ENCODE measurements around the gene MYMK.

The MYMK gene

DNA sequence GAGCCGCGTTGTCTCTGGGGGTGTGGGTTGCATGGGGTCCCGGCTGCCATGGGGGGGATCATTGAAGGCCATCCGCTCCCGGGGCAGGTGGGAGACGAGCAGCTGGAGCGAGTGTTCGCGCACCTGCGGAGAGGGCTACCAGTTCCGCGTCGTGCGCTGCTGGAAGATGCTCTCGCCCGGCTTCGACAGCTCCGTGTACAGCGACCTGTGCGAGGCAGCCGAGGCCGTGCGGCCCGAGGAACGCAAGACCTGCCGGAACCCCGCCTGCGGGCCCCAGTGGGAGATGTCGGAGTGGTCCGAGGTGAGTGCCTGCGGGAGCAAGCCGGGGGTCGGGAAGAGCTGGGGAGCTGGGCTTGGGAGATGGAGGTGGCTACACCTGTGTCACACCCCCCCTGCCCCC is 43.4 kb upstream of the MYMK start:
- Histone ChIP-seq H3K79me1 (replicated peaks; ENCODE audit: low read length, poor library complexity, severe bottlenecking) (no peaks in the 10 kb centered on the region), H3K18ac (ENCODE audit: low read depth in 1 of 2, low read length in 2 of 2) (no peak overlapping the region), H3K9ac (ENCODE audit: low read length) (no peak overlapping the region), H4K91ac (ENCODE audit: low read length) (peak overlapping the region; percentile 40), H2BK5ac (ENCODE audit: low read depth, low read length, poor library complexity, severe bottlenecking) (no peak overlapping the region), H4K8ac (ENCODE audit: low read length) (no peak overlapping the region), H2BK120ac (ENCODE audit: low read depth, low read length) (no peak overlapping the region), H2BK12ac (ENCODE audit: low read length in 2 of 2) (no peak overlapping the region), H3K4me1 (ENCODE audit: control insufficient read depth, insufficient read depth, low read depth, low read length) (peaks cover 1% of the 10 kb centered on the region), H3K23ac (ENCODE audit: low read length in 2 of 2) (no peak overlapping the region), H3K27me3 (ENCODE audit: control insufficient read depth in 1 of 2, insufficient read depth in 1 of 2, low read length in 2 of 2) (peaks cover 39 to 46% of the 10 kb centered on the region in 2 experiments), H3K4ac (ENCODE audit: low read depth in 1 of 2, low read length in 2 of 2) (no peak overlapping the region), H3K27ac (ENCODE audit: low read length, poor library complexity, severe bottlenecking) (no peak overlapping the region), H3K36me3 (ENCODE audit: control insufficient read depth in 1 of 2, insufficient read depth in 2 of 2, low read depth in 1 of 2, low read length in 2 of 2) (no peaks in the 10 kb centered on the region), H3K9me3 (ENCODE audit: control insufficient read depth, low read length) (no peaks in the 10 kb centered on the region), H3K4me2 (ENCODE audit: low read length, poor library complexity, severe bottlenecking) (no peak overlapping the region), H3K4me3 (ENCODE audit: insufficient read depth in 1 of 2, low read depth in 1 of 2, low read length in 2 of 2) (peak overlapping the region in 1 of 2 experiments; percentile 1), H2BK15ac (ENCODE audit: low read depth, poor library complexity, severe bottlenecking) (no peak overlapping the region), H2AK5ac (ENCODE audit: low read length, severe bottlenecking) (no peak overlapping the region), H3K14ac (ENCODE audit: low read length in 2 of 2) (no peak overlapping the region), H2AFZ (ENCODE audit: low read depth, low read length) (no peak overlapping the region)
- 91% methylated on average over 28 of the region's 33 CpGs for WGBS
- DNase-seq: no peak

DNA sequence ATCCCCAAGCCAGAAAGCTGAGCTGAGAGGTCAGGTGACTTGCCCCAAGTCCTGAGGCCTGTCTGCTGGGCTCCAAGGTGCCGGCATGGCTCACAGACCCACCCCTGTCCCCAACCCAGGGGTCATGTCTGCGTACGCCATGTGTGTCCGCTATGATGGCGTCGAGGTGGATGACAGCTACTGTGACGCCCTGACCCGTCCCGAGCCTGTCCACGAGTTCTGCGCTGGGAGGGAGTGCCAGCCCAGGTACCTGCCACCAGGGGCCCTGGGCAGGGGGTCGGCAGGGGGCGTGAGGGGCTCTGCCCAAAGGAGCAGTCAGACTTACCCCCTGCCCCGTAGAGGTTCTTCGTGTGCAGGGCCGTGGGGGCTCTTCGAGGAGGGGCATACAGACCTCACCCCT is 42.1 kb upstream of the MYMK start:
- no peak overlapping the region for H2BK120ac ChIP-seq (ENCODE audit: low read depth, low read length)
- 90% methylated on average over 17 of the region's 17 CpGs for WGBS
- no peak overlapping the region for H2BK15ac ChIP-seq (ENCODE audit: low read depth, poor library complexity, severe bottlenecking)
- H3K4me2 ChIP-seq (ENCODE audit: low read length, poor library complexity, severe bottlenecking): no peak overlapping the region
- H2BK5ac ChIP-seq (ENCODE audit: low read depth, low read length, poor library complexity, severe bottlenecking): no peak overlapping the region
- no peak overlapping the region for H3K18ac ChIP-seq (ENCODE audit: low read depth in 1 of 2, low read length in 2 of 2)
- peaks cover 1% of the 10 kb centered on the region for H3K4me1 ChIP-seq (ENCODE audit: control insufficient read depth, insufficient read depth, low read depth, low read length)
- no peak overlapping the region for H2AK5ac ChIP-seq (ENCODE audit: low read length, severe bottlenecking)
- H3K9ac ChIP-seq (ENCODE audit: low read length): no peak overlapping the region
- no peak overlapping the region for H3K4ac ChIP-seq (ENCODE audit: low read depth in 1 of 2, low read length in 2 of 2)
- no peak overlapping the region for H3K27ac ChIP-seq (ENCODE audit: low read length, poor library complexity, severe bottlenecking)
- H4K8ac ChIP-seq (ENCODE audit: low read length): no peak overlapping the region
- no peaks in the 10 kb centered on the region for H3K79me1 ChIP-seq (replicated peaks; ENCODE audit: low read length, poor library complexity, severe bottlenecking)
- no peak for DNase-seq
- no peak overlapping the region for H4K91ac ChIP-seq (ENCODE audit: low read length)
- H2BK12ac ChIP-seq (ENCODE audit: low read length in 2 of 2): no peak overlapping the region
- H3K9me3 ChIP-seq (ENCODE audit: control insufficient read depth, low read length): no peaks in the 10 kb centered on the region
- no peaks in the 10 kb centered on the region for H3K36me3 ChIP-seq (ENCODE audit: control insufficient read depth in 1 of 2, insufficient read depth in 2 of 2, low read depth in 1 of 2, low read length in 2 of 2)
- peaks cover 31 to 44% of the 10 kb centered on the region in 2 experiments for H3K27me3 ChIP-seq (ENCODE audit: control insufficient read depth in 1 of 2, insufficient read depth in 1 of 2, low read length in 2 of 2)
- H3K4me3 ChIP-seq (ENCODE audit: insufficient read depth in 1 of 2, low read depth in 1 of 2, low read length in 2 of 2): no peak overlapping the region
- H2AFZ ChIP-seq (ENCODE audit: low read depth, low read length): no peak overlapping the region
- H3K14ac ChIP-seq (ENCODE audit: low read length in 2 of 2): no peak overlapping the region
- no peak overlapping the region for H3K23ac ChIP-seq (ENCODE audit: low read length in 2 of 2)

DNA sequence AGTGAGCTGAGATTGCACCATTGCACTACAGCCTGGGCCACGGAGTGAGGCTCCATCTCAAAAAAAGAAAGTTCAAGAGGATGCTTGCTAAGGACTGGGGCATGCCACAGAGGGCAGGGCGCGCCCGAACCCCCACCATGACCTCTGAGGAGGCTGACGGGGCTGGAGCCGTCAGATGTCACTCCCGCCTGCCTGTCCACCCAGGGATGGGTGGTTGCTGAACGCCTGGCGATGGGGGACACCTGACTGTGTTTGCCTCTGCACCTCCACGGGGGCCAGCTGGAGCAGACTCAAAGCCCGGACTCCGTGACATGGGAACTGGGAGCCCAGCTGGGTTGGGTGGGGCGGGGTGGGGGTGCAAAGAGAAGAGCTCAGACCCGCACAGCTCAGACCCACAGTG is 41.6 kb upstream of the MYMK start:
- peaks cover 26 to 44% of the 10 kb centered on the region in 2 experiments for H3K27me3 ChIP-seq (ENCODE audit: control insufficient read depth in 1 of 2, insufficient read depth in 1 of 2, low read length in 2 of 2)
- no peak overlapping the region for H2BK12ac ChIP-seq (ENCODE audit: low read length in 2 of 2)
- no peak overlapping the region for H4K91ac ChIP-seq (ENCODE audit: low read length)
- no peak overlapping the region for H3K4ac ChIP-seq (ENCODE audit: low read depth in 1 of 2, low read length in 2 of 2)
- H3K4me3 ChIP-seq (ENCODE audit: insufficient read depth in 1 of 2, low read depth in 1 of 2, low read length in 2 of 2): no peak overlapping the region
- no peak overlapping the region for H2AK5ac ChIP-seq (ENCODE audit: low read length, severe bottlenecking)
- H4K8ac ChIP-seq (ENCODE audit: low read length): no peak overlapping the region
- H3K9me3 ChIP-seq (ENCODE audit: control insufficient read depth, low read length): no peaks in the 10 kb centered on the region
- no peak overlapping the region for H2BK5ac ChIP-seq (ENCODE audit: low read depth, low read length, poor library complexity, severe bottlenecking)
- no peak overlapping the region for H3K23ac ChIP-seq (ENCODE audit: low read length in 2 of 2)
- no peak overlapping the region for H3K4me2 ChIP-seq (ENCODE audit: low read length, poor library complexity, severe bottlenecking)
- H3K79me1 ChIP-seq (replicated peaks; ENCODE audit: low read length, poor library complexity, severe bottlenecking): no peaks in the 10 kb centered on the region
- H2BK15ac ChIP-seq (ENCODE audit: low read depth, poor library complexity, severe bottlenecking): no peak overlapping the region
- WGBS: 87% methylated on average over 14 of the region's 14 CpGs
- H2BK120ac ChIP-seq (ENCODE audit: low read depth, low read length): no peak overlapping the region
- H3K27ac ChIP-seq (ENCODE audit: low read length, poor library complexity, severe bottlenecking): no peak overlapping the region
- H3K36me3 ChIP-seq (ENCODE audit: control insufficient read depth in 1 of 2, insufficient read depth in 2 of 2, low read depth in 1 of 2, low read length in 2 of 2): no peaks in the 10 kb centered on the region
- H3K18ac ChIP-seq (ENCODE audit: low read depth in 1 of 2, low read length in 2 of 2): no peak overlapping the region
- peaks cover 1% of the 10 kb centered on the region for H3K4me1 ChIP-seq (ENCODE audit: control insufficient read depth, insufficient read depth, low read depth, low read length)
- DNase-seq: no peak
- H2AFZ ChIP-seq (ENCODE audit: low read depth, low read length): no peak overlapping the region
- H3K14ac ChIP-seq (ENCODE audit: low read length in 2 of 2): no peak overlapping the region
- no peak overlapping the region for H3K9ac ChIP-seq (ENCODE audit: low read length)

DNA sequence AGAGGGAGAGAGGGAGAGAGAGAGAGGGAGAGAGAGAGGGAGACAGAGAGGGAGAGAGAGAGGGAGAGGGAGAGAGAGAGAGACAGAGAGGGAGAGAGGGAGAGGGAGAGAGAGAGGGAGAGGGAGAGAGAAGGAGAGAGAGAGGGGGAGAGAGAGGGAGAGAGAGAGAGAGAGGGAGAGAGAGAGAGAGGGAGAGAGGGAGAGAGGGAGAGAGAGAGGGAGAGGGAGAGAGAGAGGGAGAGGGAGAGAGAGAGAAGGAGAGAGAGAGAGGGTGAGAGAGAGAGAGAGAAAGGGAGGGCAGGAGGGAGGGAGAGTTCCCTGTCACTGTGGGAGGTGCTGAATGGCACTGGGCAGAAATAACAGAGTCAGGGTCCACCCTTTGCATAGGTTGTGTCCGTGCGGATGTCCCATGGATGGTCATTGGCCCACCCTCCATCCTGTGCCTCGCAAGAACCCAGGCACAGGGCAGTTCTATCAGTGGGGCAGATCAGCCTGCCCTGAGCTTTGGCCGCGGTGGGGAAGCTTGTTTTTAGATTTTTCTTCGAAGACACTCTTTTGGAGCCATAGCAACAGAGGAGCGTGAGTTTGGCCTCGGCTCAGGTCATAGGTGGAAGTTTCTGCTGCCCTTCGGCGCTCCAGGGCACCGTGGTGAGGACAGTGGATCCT is 39.8 kb upstream of the MYMK start:
- Histone ChIP-seq H4K8ac (ENCODE audit: low read length) (no peak overlapping the region), H2BK15ac (ENCODE audit: low read depth, poor library complexity, severe bottlenecking) (no peak overlapping the region), H2BK5ac (ENCODE audit: low read depth, low read length, poor library complexity, severe bottlenecking) (no peak overlapping the region), H3K9ac (ENCODE audit: low read length) (peak overlapping the region; percentile 56), H3K23ac (ENCODE audit: low read length in 2 of 2) (no peak overlapping the region), H2BK12ac (ENCODE audit: low read length in 2 of 2) (no peak overlapping the region), H2AFZ (ENCODE audit: low read depth, low read length) (no peak overlapping the region), H3K14ac (ENCODE audit: low read length in 2 of 2) (no peak overlapping the region), H2BK120ac (ENCODE audit: low read depth, low read length) (no peak overlapping the region), H3K9me3 (ENCODE audit: control insufficient read depth, low read length) (no peaks in the 10 kb centered on the region), H3K27ac (ENCODE audit: low read length, poor library complexity, severe bottlenecking) (no peak overlapping the region), H3K4ac (ENCODE audit: low read depth in 1 of 2, low read length in 2 of 2) (no peak overlapping the region), H3K4me1 (ENCODE audit: control insufficient read depth, insufficient read depth, low read depth, low read length) (peaks cover 1% of the 10 kb centered on the region), H3K36me3 (ENCODE audit: control insufficient read depth in 1 of 2, insufficient read depth in 2 of 2, low read depth in 1 of 2, low read length in 2 of 2) (no peaks in the 10 kb centered on the region), H3K4me3 (ENCODE audit: insufficient read depth in 1 of 2, low read depth in 1 of 2, low read length in 2 of 2) (no peak overlapping the region), H2AK5ac (ENCODE audit: low read length, severe bottlenecking) (no peak overlapping the region), H3K27me3 (ENCODE audit: control insufficient read depth in 1 of 2, insufficient read depth in 1 of 2, low read length in 2 of 2) (peaks cover 15 to 27% of the 10 kb centered on the region in 2 experiments), H3K18ac (ENCODE audit: low read depth in 1 of 2, low read length in 2 of 2) (no peak overlapping the region), H4K91ac (ENCODE audit: low read length) (no peak overlapping the region), H3K4me2 (ENCODE audit: low read length, poor library complexity, severe bottlenecking) (no peak overlapping the region), H3K79me1 (replicated peaks; ENCODE audit: low read length, poor library complexity, severe bottlenecking) (no peaks in the 10 kb centered on the region)
- WGBS: 91% methylated on average over 11 of the region's 11 CpGs
- DNase-seq: peak; percentile 20
